ENCODE measurements around the gene OLA1. TPM values are rescaled to one million over a fixed set of nuclear protein-coding genes. Genes with fewer than 3 reads are reported as not detected.
A peak's percentile ranks its signal among the peaks of the same experiment; 100 is the strongest.

OLA1 gene
- polyA plus RNA-seq, 1 donor (not counting 4 experiments of a cell fraction or from before 2014, with no cell fraction given) = 217 TPM

DNA sequence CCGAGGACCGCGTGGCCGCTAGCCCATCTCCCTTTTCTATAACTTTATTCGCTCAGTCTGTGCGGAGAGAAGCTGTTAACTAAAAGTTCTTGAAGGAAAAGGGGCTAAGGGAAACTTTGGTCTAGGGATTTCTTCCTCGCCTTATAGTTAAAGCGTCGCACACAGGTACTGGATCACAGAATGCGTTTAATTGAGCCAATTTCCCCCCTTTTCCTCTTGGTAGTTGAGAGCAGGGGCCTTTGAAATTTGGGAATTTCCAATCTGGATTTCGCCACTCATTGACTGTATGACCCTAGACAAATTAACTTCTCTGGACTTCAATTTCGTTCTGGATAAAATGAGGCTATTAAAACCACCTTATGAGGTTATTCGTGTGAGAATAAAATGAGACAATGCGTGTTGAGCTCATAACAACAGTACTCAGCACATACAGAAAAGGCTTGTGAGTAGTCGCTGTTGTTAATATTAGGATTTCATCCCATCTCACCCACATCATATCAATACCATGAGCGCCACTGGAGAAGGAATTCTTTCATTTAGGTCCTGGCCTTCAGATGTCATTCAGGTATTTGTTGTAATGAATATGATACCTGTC lies 763 bp upstream of the OLA1 start:
- Histone ChIP-seq H3K79me2 (ENCODE audit: control insufficient read depth, insufficient read depth, low read length) (peaks cover 41% of the 10 kb centered on the region), H2AFZ (ENCODE audit: control insufficient read depth, low read length) (peak overlapping the region; percentile 92), H3K36me3 (ENCODE audit: control insufficient read depth in 2 of 2, extremely low read depth in 1 of 2, insufficient read depth in 2 of 2, low read length in 2 of 2) (peaks cover 0 to 8% of the 10 kb centered on the region in 2 experiments), H3K27me3 (ENCODE audit: control insufficient read depth, extremely low read depth, insufficient read depth, low read length) (no peaks in the 10 kb centered on the region), H3K9me1 (ENCODE audit: control insufficient read depth, extremely low read depth, insufficient read depth, low read length) (no peaks in the 10 kb centered on the region), H3K4me1 (ENCODE audit: control insufficient read depth, extremely low read depth, insufficient read depth, low read length) (peaks cover 21% of the 10 kb centered on the region), H3K4me2 (ENCODE audit: control insufficient read depth, extremely low read depth, insufficient read depth, low read depth, low read length) (peak overlapping the region; percentile 85), H3K4me3 (ENCODE audit: control insufficient read depth in 2 of 3, extremely low read depth in 1 of 3, insufficient read depth in 2 of 3, low read depth in 1 of 3, low read length in 3 of 3) (peak overlapping the region; percentile 71 to 90 (median 77)), H3K9ac (ENCODE audit: control insufficient read depth, extremely low read depth, insufficient read depth, low read length) (peak overlapping the region; percentile 88), H4K20me1 (ENCODE audit: control insufficient read depth, extremely low read depth, insufficient read depth, low read length) (no peaks in the 10 kb centered on the region), H3K27ac (ENCODE audit: control insufficient read depth, insufficient read depth, low read length) (peak overlapping the region; percentile 81), H3K9me3 (ENCODE audit: control insufficient read depth, low read depth, low read length) (no peaks in the 10 kb centered on the region)
- TF ChIP-seq, protein P1, sequence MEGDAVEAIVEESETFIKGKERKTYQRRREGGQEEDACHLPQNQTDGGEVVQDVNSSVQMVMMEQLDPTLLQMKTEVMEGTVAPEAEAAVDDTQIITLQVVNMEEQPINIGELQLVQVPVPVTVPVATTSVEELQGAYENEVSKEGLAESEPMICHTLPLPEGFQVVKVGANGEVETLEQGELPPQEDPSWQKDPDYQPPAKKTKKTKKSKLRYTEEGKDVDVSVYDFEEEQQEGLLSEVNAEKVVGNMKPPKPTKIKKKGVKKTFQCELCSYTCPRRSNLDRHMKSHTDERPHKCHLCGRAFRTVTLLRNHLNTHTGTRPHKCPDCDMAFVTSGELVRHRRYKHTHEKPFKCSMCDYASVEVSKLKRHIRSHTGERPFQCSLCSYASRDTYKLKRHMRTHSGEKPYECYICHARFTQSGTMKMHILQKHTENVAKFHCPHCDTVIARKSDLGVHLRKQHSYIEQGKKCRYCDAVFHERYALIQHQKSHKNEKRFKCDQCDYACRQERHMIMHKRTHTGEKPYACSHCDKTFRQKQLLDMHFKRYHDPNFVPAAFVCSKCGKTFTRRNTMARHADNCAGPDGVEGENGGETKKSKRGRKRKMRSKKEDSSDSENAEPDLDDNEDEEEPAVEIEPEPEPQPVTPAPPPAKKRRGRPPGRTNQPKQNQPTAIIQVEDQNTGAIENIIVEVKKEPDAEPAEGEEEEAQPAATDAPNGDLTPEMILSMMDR (optimal IDR thresholded peaks at IDR 0.05 in 1 of 3, IDR thresholded peaks at IDR 0.05 in 1 of 3, conservative IDR thresholded peaks at IDR 0.05 in 1 of 3; ENCODE audit: extremely low read depth in 1 of 3, insufficient read depth in 2 of 3, low read length in 3 of 3) = no peak
- no peak for TF ChIP-seq EZH2 (IDR thresholded peaks at IDR 0.05; ENCODE audit: low read length)
- FAIRE-seq = no peak
- dilution Hi-C loops (cut with MboI; ENCODE audit: extremely low pct_ligation_motif_present, low sequenced_read_pairs) = no loop called here
- no peak for DNase-seq (ENCODE audit: low read depth, low spot score)

DNA sequence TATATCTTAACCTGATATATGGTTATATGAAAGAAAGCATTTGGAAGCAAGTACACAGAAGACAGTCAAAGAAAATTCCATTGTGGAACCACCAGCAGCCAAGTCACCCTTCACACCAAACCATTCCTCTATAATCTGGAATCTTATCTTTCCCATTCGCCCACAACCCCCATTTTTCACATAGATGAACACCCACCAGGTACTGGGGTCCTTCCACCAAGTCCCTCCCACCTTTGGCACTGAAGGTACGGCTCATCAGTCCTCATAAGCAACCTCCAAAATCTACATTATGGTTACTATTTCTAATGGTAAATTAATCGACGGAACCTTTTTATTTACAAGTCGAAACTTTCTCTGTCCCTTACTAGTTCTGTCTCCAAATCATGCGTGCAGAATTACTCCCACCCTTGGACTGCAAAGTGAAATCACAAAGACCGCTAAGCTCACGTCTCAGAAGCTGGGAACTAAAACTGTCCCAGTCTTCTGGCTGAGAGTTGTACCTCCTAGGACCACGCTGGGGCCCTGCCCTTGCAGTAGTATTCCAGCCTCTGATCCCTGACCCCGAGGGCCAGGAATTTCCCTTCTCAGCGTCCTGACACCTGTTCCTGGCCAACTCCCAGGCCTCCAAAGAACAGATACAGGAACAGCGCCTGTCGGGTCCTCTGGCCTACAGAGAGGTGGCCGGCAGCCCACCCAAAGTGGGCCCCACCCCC lies 702 bp downstream of the OLA1 start:
- H3K9me3 ChIP-seq (ENCODE audit: control insufficient read depth, low read depth, low read length) = no peaks in the 10 kb centered on the region
- peak overlapping the region; percentile 69 for H3K27ac ChIP-seq (ENCODE audit: control insufficient read depth, insufficient read depth, low read length)
- peaks cover 0 to 13% of the 10 kb centered on the region in 2 experiments for H3K36me3 ChIP-seq (ENCODE audit: control insufficient read depth in 2 of 2, extremely low read depth in 1 of 2, insufficient read depth in 2 of 2, low read length in 2 of 2)
- dilution Hi-C loops (cut with MboI; ENCODE audit: extremely low pct_ligation_motif_present, low sequenced_read_pairs) = no loop called here
- no peak for FAIRE-seq
- no peaks in the 10 kb centered on the region for H3K27me3 ChIP-seq (ENCODE audit: control insufficient read depth, extremely low read depth, insufficient read depth, low read length)
- H3K79me2 ChIP-seq (ENCODE audit: control insufficient read depth, insufficient read depth, low read length) = peaks cover 53% of the 10 kb centered on the region
- H3K9me1 ChIP-seq (ENCODE audit: control insufficient read depth, extremely low read depth, insufficient read depth, low read length) = no peaks in the 10 kb centered on the region
- TF ChIP-seq, protein P1 (optimal IDR thresholded peaks at IDR 0.05 in 1 of 3, IDR thresholded peaks at IDR 0.05 in 1 of 3, conservative IDR thresholded peaks at IDR 0.05 in 1 of 3; ENCODE audit: extremely low read depth in 1 of 3, insufficient read depth in 2 of 3, low read length in 3 of 3) = no peak
- no peak for TF ChIP-seq EZH2 (IDR thresholded peaks at IDR 0.05; ENCODE audit: low read length)
- H3K9ac ChIP-seq (ENCODE audit: control insufficient read depth, extremely low read depth, insufficient read depth, low read length) = peak overlapping the region; percentile 77
- H3K4me2 ChIP-seq (ENCODE audit: control insufficient read depth, extremely low read depth, insufficient read depth, low read depth, low read length) = peak overlapping the region; percentile 97
- peak overlapping the region; percentile 75 to 90 (median 89) for H3K4me3 ChIP-seq (ENCODE audit: control insufficient read depth in 2 of 3, extremely low read depth in 1 of 3, insufficient read depth in 2 of 3, low read depth in 1 of 3, low read length in 3 of 3)
- peak overlapping the region; percentile 80 for H2AFZ ChIP-seq (ENCODE audit: control insufficient read depth, low read length)
- no peak for DNase-seq (ENCODE audit: low read depth, low spot score)
- no peaks in the 10 kb centered on the region for H4K20me1 ChIP-seq (ENCODE audit: control insufficient read depth, extremely low read depth, insufficient read depth, low read length)
- H3K4me1 ChIP-seq (ENCODE audit: control insufficient read depth, extremely low read depth, insufficient read depth, low read length) = peaks cover 25% of the 10 kb centered on the region

Measured in keratinocyte (primary cell).